Stimulated activated CD4-positive, alpha-beta T cell treated with anti-CD3 and anti-CD28 coated beads, Interleukin-2, amount 100 ng/mL, for 48 hours (primary cell): Measurements from ENCODE around the gene FAM153A.
"Not testable (repeated sequence)": the region's sequence is repeated elsewhere in the genome, so short reads cannot be mapped to it uniquely, and the experiment has no call there.

Experiments
- DNase-seq, 2 donors: peaks; one replicate each; pipeline ENCODE4 v3.0.0-alpha.2; 2020

FAM153A gene

GRCh38 chr5:177782792-177783633, at the start of gene FAM153A:
Gene FAM153A (minus strand): TSS chr5:177782899.
- DNase-seq = not testable (repeated sequence)

GRCh38 chr5:177832287-177832686, 49.6 kb upstream of the FAM153A start:
- DNase-seq = not testable (repeated sequence)

- not testable (repeated sequence) for DNase-seq
Observed at GRCh38 chr5:177826073-177826472, 43.4 kb upstream of the FAM153A start.

- DNase-seq = not testable (repeated sequence)
Observed at GRCh38 chr5:177824776-177825175, 42.1 kb upstream of the FAM153A start.

GRCh38 chr5:177822489-177822888, 39.8 kb upstream of the FAM153A start:
- DNase-seq = not testable (repeated sequence)

- DNase-seq = not testable (repeated sequence)
Observed at GRCh38 chr5:177819664-177820063, 37.0 kb upstream of the FAM153A start.

- DNase-seq = not testable (repeated sequence)
Observed at GRCh38 chr5:177812814-177813425, 30.2 kb upstream of the FAM153A start.

- DNase-seq = not testable (repeated sequence)
Observed at GRCh38 chr5:177812160-177812743, 29.6 kb upstream of the FAM153A start.

GRCh38 chr5:177809209-177809913, 26.7 kb upstream of the FAM153A start:
- DNase-seq = not testable (repeated sequence)

- not testable (repeated sequence) for DNase-seq
Observed at GRCh38 chr5:177808420-177808819, 25.7 kb upstream of the FAM153A start.

GRCh38 chr5:177807265-177807664, 24.6 kb upstream of the FAM153A start:
- DNase-seq = not testable (repeated sequence)

GRCh38 chr5:177801427-177801826, 18.7 kb upstream of the FAM153A start:
- DNase-seq = not testable (repeated sequence)

- not testable (repeated sequence) for DNase-seq
Observed at GRCh38 chr5:177798237-177798840, 15.6 kb upstream of the FAM153A start.

GRCh38 chr5:177793272-177793671, 10.6 kb upstream of the FAM153A start:
- DNase-seq = not testable (repeated sequence)

GRCh38 chr5:177791649-177792048, 8.9 kb upstream of the FAM153A start:
- DNase-seq = not testable (repeated sequence)

- DNase-seq = not testable (repeated sequence)
Observed at GRCh38 chr5:177782169-177782568, 530 bp downstream of the FAM153A start.

- not testable (repeated sequence) for DNase-seq
Observed at GRCh38 chr5:177771206-177771605, 11.5 kb downstream of the FAM153A start.

GRCh38 chr5:177770646-177771045, 12.1 kb downstream of the FAM153A start:
- peak in 1 of 2 donors; percentile 7 for DNase-seq

GRCh38 chr5:177763737-177764508, 18.8 kb downstream of the FAM153A start:
- DNase-seq = not testable (repeated sequence)

GRCh38 chr5:177760954-177761353, 21.7 kb downstream of the FAM153A start:
- not testable (repeated sequence) for DNase-seq

GRCh38 chr5:177747354-177747753, 35.3 kb downstream of the FAM153A start:
- DNase-seq = not testable (repeated sequence)

- DNase-seq = not testable (repeated sequence)
Observed at GRCh38 chr5:177724858-177725257, 57.8 kb downstream of the FAM153A start.
